GM23248 (cell line): ENCODE measurements around the gene TSC22D1. TPM values are rescaled to one million over a fixed set of nuclear protein-coding genes. Genes with fewer than 3 reads are reported as not detected.

ENCODE experiments used
- DNase-seq: peaks from one replicate; pipeline ENCODE4 v3.0.0-alpha.2; 2015
- H2AFZ ChIP-seq: fragments of 200-600 bp; sonication (generic); 2 replicates; pipeline ENCODE4 v1.6.1; 2016; ENCODE audit warnings: antibody characterized with exemption
- H3F3A ChIP-seq: fragments of 200-600 bp; sonication (generic); 2 replicates; pipeline ENCODE4 v1.6.1; 2016; ENCODE audit warnings: mild to moderate bottlenecking, antibody characterized with exemption, mixed run types; ENCODE audit not compliant: insufficient read depth
- H3K27ac ChIP-seq: fragments of 200-600 bp; sonication (generic); 2 replicates; pipeline ENCODE4 v1.5.1; 2016; ENCODE audit warnings: mild to moderate bottlenecking
- H3K27me3 ChIP-seq: fragments of 200-600 bp; sonication (generic); replicated peaks from 2 replicates; pipeline ENCODE4 v1.6.1; 2016; ENCODE audit warnings: mild to moderate bottlenecking; ENCODE audit not compliant: insufficient read depth
- H3K36me3 ChIP-seq: fragments of 200-600 bp; sonication (generic); 2 replicates; pipeline ENCODE4 v1.6.1; 2016; ENCODE audit warnings: low read depth, mild to moderate bottlenecking
- H3K4me1 ChIP-seq: fragments of 200-600 bp; sonication (generic); 2 replicates; pipeline ENCODE4 v1.6.1; 2016; ENCODE audit warnings: mild to moderate bottlenecking; ENCODE audit not compliant: insufficient read depth
- H3K4me2 ChIP-seq: fragments of 200-600 bp; sonication (generic); one replicate; pipeline ENCODE4 v1.6.1; 2016; ENCODE audit warnings: mild to moderate bottlenecking; ENCODE audit not compliant: unreplicated experiment
- H3K4me3 ChIP-seq: fragments of 200-600 bp; sonication (generic); 2 replicates; pipeline ENCODE4 v1.5.1; 2016; ENCODE audit warnings: mild to moderate bottlenecking
- H3K79me2 ChIP-seq: fragments of 200-600 bp; sonication (generic); 2 replicates; pipeline ENCODE4 v1.6.1; 2016; ENCODE audit warnings: mild to moderate bottlenecking; ENCODE audit not compliant: insufficient read depth
- H3K9ac ChIP-seq: fragments of 200-600 bp; sonication (generic); 2 replicates; pipeline ENCODE4 v1.6.1; 2016; ENCODE audit warnings: mild to moderate bottlenecking
- H3K9me2 ChIP-seq: fragments of 200-600 bp; sonication (generic); 2 replicates; pipeline ENCODE4 v1.6.1; 2016; ENCODE audit warnings: mixed run types, mild to moderate bottlenecking, moderate library complexity; ENCODE audit not compliant: insufficient read depth
- H3K9me3 ChIP-seq: fragments of 200-600 bp; sonication (generic); one replicate; pipeline ENCODE4 v1.6.1; 2017; ENCODE audit warnings: low read depth
- H4K20me1 ChIP-seq: fragments of 200-600 bp; sonication (generic); 2 replicates; pipeline ENCODE4 v1.6.0; 2016; ENCODE audit not compliant: insufficient read depth
- EZH2 ChIP-seq: fragments of 200-600 bp; sonication (generic); IDR thresholded peaks from 2 replicates; pipeline ENCODE4 v1.6.1; 2018; ENCODE audit warnings: antibody characterized with exemption, mild to moderate bottlenecking; ENCODE audit not compliant: insufficient read depth, poor library complexity, severe bottlenecking
- EZH2phosphoT487 ChIP-seq: fragments of 200-600 bp; sonication (generic); IDR thresholded peaks from 2 replicates; pipeline ENCODE4 v1.6.1; 2018; ENCODE audit warnings: antibody characterized with exemption, moderate library complexity, mild to moderate bottlenecking, low read depth; ENCODE audit not compliant: insufficient read depth
- WGBS, 2 experiments: methylation state at CpG; one replicate each; pipeline ENCODE4 v1.1.6; 2015 to 2017; ENCODE audit warnings: low lambda C conversion rate in 2 of 2, low coverage in 1 of 2; ENCODE audit errors: missing lambda C conversion rate in 2 of 2; 5-methylcytosine and 5-hydroxymethylcytosine counted together
- in situ Hi-C: fragments of 300-500 bp; cut with MboI; formaldehyde crosslinking; loops from 2 replicates; pipeline ENCODE4 v1.15.0; 2020
- polyA plus RNA-seq: library from polyadenylated mRNA; unstranded; fragments of >200 nt; fragmentation: Nextera tagmentation; extraction: Ambion mirVana; gene quantifications from 2 replicates; pipeline ENCODE4 v1.2.1, GENCODE V29; 2016
- total RNA-seq: library from RNA; depleted of rRNA; stranded (reverse); fragments of >200 nt; shearing (Covaris generic); gene quantifications from 2 replicates; pipeline ENCODE4 v1.2.3, GENCODE V29; 2014

Gene TSC22D1
- total and polyA plus RNA-seq, 2 experiments from 2014 or later, result 31.3 to 60.6 TPM

- in situ Hi-C loops, result loop anchor here (25.0 kb wide), 1 partner anchor 263 kb away; no protein-coding TSS in a partner anchor
- H4K20me1 ChIP-seq, result peaks cover 10% of the 10 kb centered on the region
Measured at GRCh38 chr13:44449999-44450821, 125.9 kb downstream of the TSC22D1 start.

GRCh38 chr13:44448875-44449274 is 127.3 kb downstream of the TSC22D1 start:
- Histone ChIP-seq H3K4me1 (peaks cover 5% of the 10 kb centered on the region; the same call in 1 of the 2 replicates), H3K9me3 (no peaks in the 10 kb centered on the region), H3K27ac (no peak overlapping the region), H3K4me3 (no peak overlapping the region), H3K36me3 (no peaks in the 10 kb centered on the region), H3K27me3 (no peaks in the 10 kb centered on the region), H4K20me1 (peaks cover under 1% of the 10 kb centered on the region; the same call in 1 of the 2 replicates), H3K9ac (no peak overlapping the region), H3K4me2 (no peak overlapping the region), H3K9me2 (no peaks in the 10 kb centered on the region), H3K79me2 (peaks cover 60% of the 10 kb centered on the region), H3F3A (no peaks in the 10 kb centered on the region), H2AFZ (no peak overlapping the region)
- WGBS, 2 experiments, result 71 to 77% methylated on average over 3 of the region's 3 CpGs
- in situ Hi-C loops, result loop anchor here (25.0 kb wide), 1 partner anchor 262 kb away; no protein-coding TSS in a partner anchor
- no peak for DNase-seq
- TF ChIP-seq EZH2phosphoT487 (no peak), EZH2 (no peak)

More at GRCh38 chr13:44449999-44450821, 125.9 kb downstream of the TSC22D1 start:
- no peaks in the 10 kb centered on the region for H3F3A ChIP-seq
- H3K79me2 ChIP-seq, result peaks cover 61% of the 10 kb centered on the region
- 81 to 88% methylated on average over 3 of the region's 3 CpGs for WGBS, 2 experiments
- no peaks in the 10 kb centered on the region for H3K36me3 ChIP-seq
- H3K9ac ChIP-seq, result no peak overlapping the region
- no peak overlapping the region for H2AFZ ChIP-seq
- no peak overlapping the region for H3K4me3 ChIP-seq
- H3K9me2 ChIP-seq, result no peaks in the 10 kb centered on the region
- no peaks in the 10 kb centered on the region for H3K9me3 ChIP-seq
- peaks cover 6% of the 10 kb centered on the region; the same call in 1 of the 2 replicates for H3K4me1 ChIP-seq
- TF ChIP-seq EZH2phosphoT487 (no peak), EZH2 (no peak)
- no peak for DNase-seq
- no peaks in the 10 kb centered on the region for H3K27me3 ChIP-seq
- no peak overlapping the region for H3K27ac ChIP-seq
- H3K4me2 ChIP-seq, result no peak overlapping the region

- Histone ChIP-seq H3F3A (no peaks in the 10 kb centered on the region), H3K4me2 (no peak overlapping the region), H3K9me2 (no peaks in the 10 kb centered on the region), H2AFZ (no peak overlapping the region), H4K20me1 (no peaks in the 10 kb centered on the region), H3K9ac (no peak overlapping the region), H3K9me3 (no peaks in the 10 kb centered on the region), H3K79me2 (peaks cover 60% of the 10 kb centered on the region), H3K4me1 (no peaks in the 10 kb centered on the region), H3K4me3 (no peak overlapping the region), H3K27ac (no peak overlapping the region), H3K27me3 (no peaks in the 10 kb centered on the region), H3K36me3 (no peaks in the 10 kb centered on the region)
- DNase-seq, result no peak
- 68 to 71% methylated on average over 2 of the region's 2 CpGs for WGBS, 2 experiments
- in situ Hi-C loops, result loop anchor here (25.0 kb wide), 1 partner anchor 261 kb away; no protein-coding TSS in a partner anchor
- no peak for TF ChIP-seq EZH2
- TF ChIP-seq EZH2phosphoT487, result no peak
Measured at GRCh38 chr13:44448373-44448772, 127.8 kb downstream of the TSC22D1 start.

- WGBS, 2 experiments, result 91 to 93% methylated on average over 2 of the region's 2 CpGs
- H3K9me2 ChIP-seq, result no peaks in the 10 kb centered on the region
- H3K79me2 ChIP-seq, result peaks cover 61% of the 10 kb centered on the region
- H3K36me3 ChIP-seq, result no peaks in the 10 kb centered on the region
- H3K9ac ChIP-seq, result no peak overlapping the region
- H3F3A ChIP-seq, result no peaks in the 10 kb centered on the region
- no peak overlapping the region for H3K4me3 ChIP-seq
- H4K20me1 ChIP-seq, result no peaks in the 10 kb centered on the region
- H3K4me2 ChIP-seq, result no peak overlapping the region
- no peaks in the 10 kb centered on the region for H3K9me3 ChIP-seq
- no peaks in the 10 kb centered on the region for H3K4me1 ChIP-seq
- H3K27me3 ChIP-seq, result no peaks in the 10 kb centered on the region
- H2AFZ ChIP-seq, result no peak overlapping the region
- H3K27ac ChIP-seq, result no peak overlapping the region
- TF ChIP-seq EZH2 (no peak), EZH2phosphoT487 (no peak)
- no peak for DNase-seq
- in situ Hi-C loops, result loop anchor here (25.0 kb wide), 1 partner anchor 261 kb away; no protein-coding TSS in a partner anchor
Measured at GRCh38 chr13:44447783-44448321, 128.3 kb downstream of the TSC22D1 start.
